Measurements from ENCODE around the gene HP. TPM values are rescaled to one million over a fixed set of nuclear protein-coding genes. Genes with fewer than 3 reads are reported as not detected.

HP gene
- total RNA-seq, 1 donor from 2014 or later: not detected

GRCh38 chr16:72108353-72109102, 54.2 kb downstream of the HP start:
- peaks cover 73% of the 10 kb centered on the region for H3K36me3 Mint-ChIP-seq (ENCODE audit: unreplicated experiment)
- TF ChIP-seq CTCF (IDR thresholded peaks at IDR 0.05): no peak
- no peak overlapping the region for H3K27ac Mint-ChIP-seq (ENCODE audit: unreplicated experiment)

GRCh38 chr16:72109300-72109699, 55.0 kb downstream of the HP start:
- no peaks in the 10 kb centered on the region for H3K9me3 Mint-ChIP-seq (ENCODE audit: unreplicated experiment)
- H3K4me1 Mint-ChIP-seq (ENCODE audit: unreplicated experiment): no peaks in the 10 kb centered on the region
- DNase-seq (ENCODE audit: extremely low spot score, unreplicated experiment): no peak
- H3K36me3 Mint-ChIP-seq (ENCODE audit: unreplicated experiment): peaks cover 73% of the 10 kb centered on the region
- H3K4me3 Mint-ChIP-seq (ENCODE audit: unreplicated experiment): no peak overlapping the region
- H3K27ac Mint-ChIP-seq (ENCODE audit: unreplicated experiment): no peak overlapping the region
- no peaks in the 10 kb centered on the region for H3K27me3 Mint-ChIP-seq (ENCODE audit: unreplicated experiment)
- no peak for TF ChIP-seq CTCF (IDR thresholded peaks at IDR 0.05)

More at GRCh38 chr16:72108353-72109102, 54.2 kb downstream of the HP start:
- Mint-ChIP-seq H3K4me1 (ENCODE audit: unreplicated experiment) (no peaks in the 10 kb centered on the region), H3K9me3 (ENCODE audit: unreplicated experiment) (no peaks in the 10 kb centered on the region), H3K27me3 (ENCODE audit: unreplicated experiment) (no peaks in the 10 kb centered on the region), H3K4me3 (ENCODE audit: unreplicated experiment) (no peak overlapping the region)
- no peak for DNase-seq (ENCODE audit: extremely low spot score, unreplicated experiment)

DNA sequence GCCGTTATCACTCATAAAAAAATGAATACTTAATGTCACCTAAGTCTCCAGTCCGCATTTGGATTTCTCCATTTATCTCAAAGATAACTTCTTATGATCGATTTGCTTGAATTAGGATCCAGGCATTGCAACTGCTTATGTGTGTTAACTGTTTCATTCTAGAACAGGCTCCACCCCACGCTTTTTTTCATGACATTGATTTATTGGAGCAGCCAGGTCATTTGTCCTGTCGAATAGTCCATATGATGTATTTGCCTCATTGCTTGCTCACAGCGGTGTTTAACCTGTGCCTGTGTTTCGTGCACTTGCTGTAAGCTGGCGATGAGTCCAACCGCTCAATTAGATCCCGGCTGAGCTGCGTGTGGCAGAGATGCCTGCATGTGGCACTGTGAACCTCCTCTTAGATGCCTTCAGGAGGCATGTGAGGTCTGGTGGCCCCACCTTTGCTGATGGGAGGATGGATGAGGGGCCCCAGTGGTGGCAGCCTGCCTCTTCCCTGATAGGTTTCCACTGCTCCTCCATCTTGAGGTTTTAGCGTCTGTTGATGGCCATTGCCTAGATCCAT, 55.7 kb downstream of the HP start:
- H3K27me3 Mint-ChIP-seq (ENCODE audit: unreplicated experiment): no peaks in the 10 kb centered on the region
- H3K27ac Mint-ChIP-seq (ENCODE audit: unreplicated experiment): no peak overlapping the region
- H3K9me3 Mint-ChIP-seq (ENCODE audit: unreplicated experiment): peaks cover 7% of the 10 kb centered on the region
- H3K36me3 Mint-ChIP-seq (ENCODE audit: unreplicated experiment): peaks cover 69% of the 10 kb centered on the region
- no peak for DNase-seq (ENCODE audit: extremely low spot score, unreplicated experiment)
- H3K4me1 Mint-ChIP-seq (ENCODE audit: unreplicated experiment): no peaks in the 10 kb centered on the region
- no peak for TF ChIP-seq CTCF (IDR thresholded peaks at IDR 0.05)
- H3K4me3 Mint-ChIP-seq (ENCODE audit: unreplicated experiment): no peak overlapping the region

Other genes starting within 250 kb of the HP start
- 72.7 and 73.0 TPM in 2 replicates for gene AP1G1, start 245.7 kb upstream of the HP start, total RNA-seq
- 30.9 and 32.4 TPM in 2 replicates for gene ATXN1L, start 208.5 kb upstream of the HP start, total RNA-seq
- 13.2 and 14.1 TPM in 2 replicates for gene ZNF821, start 170.3 kb upstream of the HP start, total RNA-seq
- gene IST1, start 159.0 kb upstream of the HP start, total RNA-seq: 230 and 233 TPM in 2 replicates
- not detected in 2 replicates for gene PKD1L3, start 54.1 kb upstream of the HP start, total RNA-seq
- gene DHODH, start 45.8 kb upstream of the HP start, total RNA-seq: 6.2 and 7.4 TPM in 2 replicates
- gene HPR, start 8.7 kb downstream of the HP start, total RNA-seq: not detected in 2 replicates
- 10.0 and 11.5 TPM in 2 replicates for gene TXNL4B, start 39.1 kb downstream of the HP start, total RNA-seq
- 57.0 and 59.3 TPM in 2 replicates for gene DHX38, start 39.3 kb downstream of the HP start, total RNA-seq
- gene PMFBP1, start 117.7 kb downstream of the HP start, total RNA-seq: 2.2 and 2.8 TPM in 2 replicates

Data from osteocyte (in vitro differentiated cells).